Epithelial cell of proximal tubule (primary cell): ENCODE data around the gene DSG2. TPM values are rescaled to one million over a fixed set of nuclear protein-coding genes. Genes with fewer than 3 reads are reported as not detected.

ENCODE experiments used
- DNase-seq: peaks from one replicate; pipeline ENCODE4 v3.0.0-alpha.2; 2011; ENCODE audit warnings: low read depth
- H3K4me3 ChIP-seq: 2 replicates; pipeline ENCODE4 v1.5.1; 2011; ENCODE audit warnings: low read depth, mild to moderate bottlenecking, low read length
- total RNA-seq: library from RNA; depleted of rRNA; stranded (reverse); fragments of >200 nt; gene quantifications from 2 replicates; pipeline ENCODE4 v1.2.3, GENCODE V29; 2015
- TF ChIP-seq, protein P1 (sequence below): conservative IDR thresholded peaks from 2 replicates; pipeline ENCODE4 v1.5.1; 2012; ENCODE audit warnings: low read depth, mild to moderate bottlenecking, low read length

Gene DSG2
- total RNA-seq, 1 donor from 2014 or later, result 58.8 TPM

DNA sequence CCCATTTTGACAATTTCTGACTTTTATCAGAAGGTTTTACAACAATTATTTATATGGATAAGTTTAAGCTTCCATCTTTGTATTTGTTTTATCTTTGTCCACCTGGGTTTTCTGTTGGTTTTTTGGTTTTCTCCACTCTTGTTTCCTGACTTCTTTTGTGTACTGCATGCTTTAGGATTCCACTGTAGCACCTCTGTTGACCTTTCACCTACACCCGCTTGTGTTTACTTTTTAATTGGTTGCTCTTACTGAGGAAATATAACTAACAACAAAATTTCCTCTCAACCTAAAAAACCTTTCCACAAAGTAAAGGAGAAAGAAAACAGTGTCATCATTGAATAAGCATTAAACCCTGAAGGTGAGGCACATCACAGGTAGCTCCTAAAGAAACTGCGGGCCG, 53.9 kb downstream of the DSG2 start:
- TF ChIP-seq, protein P1, sequence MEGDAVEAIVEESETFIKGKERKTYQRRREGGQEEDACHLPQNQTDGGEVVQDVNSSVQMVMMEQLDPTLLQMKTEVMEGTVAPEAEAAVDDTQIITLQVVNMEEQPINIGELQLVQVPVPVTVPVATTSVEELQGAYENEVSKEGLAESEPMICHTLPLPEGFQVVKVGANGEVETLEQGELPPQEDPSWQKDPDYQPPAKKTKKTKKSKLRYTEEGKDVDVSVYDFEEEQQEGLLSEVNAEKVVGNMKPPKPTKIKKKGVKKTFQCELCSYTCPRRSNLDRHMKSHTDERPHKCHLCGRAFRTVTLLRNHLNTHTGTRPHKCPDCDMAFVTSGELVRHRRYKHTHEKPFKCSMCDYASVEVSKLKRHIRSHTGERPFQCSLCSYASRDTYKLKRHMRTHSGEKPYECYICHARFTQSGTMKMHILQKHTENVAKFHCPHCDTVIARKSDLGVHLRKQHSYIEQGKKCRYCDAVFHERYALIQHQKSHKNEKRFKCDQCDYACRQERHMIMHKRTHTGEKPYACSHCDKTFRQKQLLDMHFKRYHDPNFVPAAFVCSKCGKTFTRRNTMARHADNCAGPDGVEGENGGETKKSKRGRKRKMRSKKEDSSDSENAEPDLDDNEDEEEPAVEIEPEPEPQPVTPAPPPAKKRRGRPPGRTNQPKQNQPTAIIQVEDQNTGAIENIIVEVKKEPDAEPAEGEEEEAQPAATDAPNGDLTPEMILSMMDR, result no peak
- H3K4me3 ChIP-seq, result no peak overlapping the region
- no peak for DNase-seq

DNA sequence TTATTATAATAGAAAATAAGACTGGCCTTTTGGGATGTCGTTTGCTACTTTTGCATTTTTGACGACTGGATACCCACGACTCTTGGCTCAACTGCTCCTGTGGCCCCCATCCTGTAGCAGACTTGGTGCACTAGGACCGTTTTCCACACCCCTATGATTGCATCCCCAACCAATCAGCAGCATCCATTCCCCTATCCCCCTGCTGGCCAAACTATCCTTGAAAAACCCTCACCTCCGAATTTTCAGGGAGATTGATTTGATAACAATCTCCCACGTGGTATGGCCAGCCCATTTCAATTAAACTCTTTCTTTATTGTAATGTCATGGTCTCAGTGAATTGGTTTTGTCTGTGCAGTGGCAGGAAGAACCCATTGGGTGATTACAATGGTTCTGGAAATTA, 55.8 kb downstream of the DSG2 start:
- TF ChIP-seq, protein P1, result peak; percentile 42
- no peak overlapping the region for H3K4me3 ChIP-seq
- no peak for DNase-seq

DNA sequence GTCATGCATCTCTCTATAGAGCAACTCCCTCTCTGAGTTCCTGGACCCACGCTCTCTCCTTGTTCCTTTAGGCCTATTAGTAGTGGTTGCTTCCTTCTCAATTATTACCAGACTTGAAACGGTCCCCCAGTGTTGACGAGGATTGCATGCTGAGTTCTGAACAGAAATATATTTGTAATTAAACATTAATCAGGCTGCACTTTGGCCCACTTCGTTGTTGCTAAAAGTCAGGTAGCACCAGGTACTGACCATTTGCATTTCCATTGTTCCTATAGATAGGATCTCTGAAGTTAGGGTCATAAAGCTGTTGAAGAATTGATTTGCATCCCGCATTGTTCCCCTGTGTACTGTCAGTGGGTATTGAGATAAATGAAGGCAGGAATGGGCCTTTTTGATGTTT, 56.8 kb downstream of the DSG2 start:
- TF ChIP-seq, protein P1, result no peak
- DNase-seq, result no peak
- H3K4me3 ChIP-seq, result no peak overlapping the region

DNA sequence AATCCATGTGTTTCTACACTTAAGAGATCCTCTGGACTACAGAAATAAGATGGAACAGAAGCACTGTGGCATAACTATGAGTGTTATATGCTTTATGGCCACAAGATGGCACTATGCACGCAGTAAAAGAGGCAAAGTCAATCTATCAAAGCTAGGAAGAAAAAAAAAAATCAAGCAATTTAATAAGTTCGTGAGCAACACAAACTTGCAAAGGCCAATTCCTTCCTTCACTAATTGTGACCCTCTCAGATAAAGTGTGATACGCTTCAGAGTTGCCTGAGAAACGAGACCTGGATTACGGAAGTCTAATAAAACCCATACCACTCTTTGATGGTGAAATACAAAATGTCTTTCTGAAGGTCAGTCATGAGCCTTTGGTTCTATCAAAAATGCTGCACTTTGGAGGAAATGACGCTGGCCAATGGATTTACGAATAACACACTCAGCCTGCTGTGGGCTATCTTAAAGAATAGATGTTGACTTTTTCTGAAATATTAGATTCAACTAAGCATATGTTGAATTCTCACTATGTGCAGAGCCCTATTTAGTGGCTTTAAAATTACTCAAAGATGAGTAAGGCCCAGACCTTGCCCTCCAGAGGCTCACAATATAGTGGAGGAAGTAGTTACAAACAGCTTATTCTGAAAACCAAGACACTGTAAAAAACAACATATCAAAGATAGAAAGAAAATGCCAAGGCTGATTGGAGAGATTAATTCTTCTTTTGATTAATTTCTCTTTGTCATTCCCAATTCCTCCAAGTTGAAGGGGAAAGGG, 58.2 kb downstream of the DSG2 start:
- no peak overlapping the region for H3K4me3 ChIP-seq
- TF ChIP-seq, protein P1, result peak; percentile 80
- DNase-seq, result peak; percentile 41

DNA sequence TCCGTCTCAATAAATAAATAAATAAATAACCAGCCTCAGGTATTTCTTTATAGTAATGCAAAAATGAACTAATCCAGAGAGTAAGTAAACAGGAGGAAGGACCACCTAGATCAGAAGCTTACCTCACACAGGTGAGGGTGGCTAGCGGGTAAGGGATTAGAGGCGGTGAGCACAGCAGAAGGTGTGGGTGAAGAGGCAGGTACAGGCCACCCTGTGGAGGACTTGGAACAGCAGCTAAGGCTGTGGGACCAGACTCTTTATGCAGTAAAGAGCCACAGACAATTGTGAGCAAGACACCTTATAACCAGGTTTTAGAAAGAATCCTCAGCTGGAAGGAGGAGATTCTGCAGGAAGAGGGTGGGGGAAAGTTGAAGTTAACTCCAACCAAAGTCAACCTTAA, 59.5 kb downstream of the DSG2 start:
- DNase-seq, result no peak
- TF ChIP-seq, protein P1, result peak; percentile 14
- no peak overlapping the region for H3K4me3 ChIP-seq

DNA sequence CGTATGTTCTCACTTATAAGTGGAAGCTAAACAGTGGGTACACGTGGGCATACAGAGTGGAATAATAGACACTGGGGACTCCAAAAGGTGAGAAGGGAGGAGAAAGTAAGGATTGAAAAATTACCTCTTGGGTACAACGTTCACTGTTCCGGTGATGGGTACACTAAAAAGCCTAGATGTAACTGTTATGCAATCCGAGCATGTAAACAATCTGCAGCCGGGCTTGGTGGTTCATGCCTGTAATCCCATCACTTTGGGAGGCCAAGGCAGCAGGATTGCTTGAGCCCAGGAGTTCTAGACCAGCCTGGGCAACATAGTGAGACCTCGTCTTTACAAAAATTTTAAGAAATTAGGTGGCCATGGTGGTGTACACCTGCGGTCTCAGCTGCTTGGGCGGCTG, 60.6 kb downstream of the DSG2 start:
- no peak for DNase-seq
- no peak overlapping the region for H3K4me3 ChIP-seq
- TF ChIP-seq, protein P1, result no peak

DNA sequence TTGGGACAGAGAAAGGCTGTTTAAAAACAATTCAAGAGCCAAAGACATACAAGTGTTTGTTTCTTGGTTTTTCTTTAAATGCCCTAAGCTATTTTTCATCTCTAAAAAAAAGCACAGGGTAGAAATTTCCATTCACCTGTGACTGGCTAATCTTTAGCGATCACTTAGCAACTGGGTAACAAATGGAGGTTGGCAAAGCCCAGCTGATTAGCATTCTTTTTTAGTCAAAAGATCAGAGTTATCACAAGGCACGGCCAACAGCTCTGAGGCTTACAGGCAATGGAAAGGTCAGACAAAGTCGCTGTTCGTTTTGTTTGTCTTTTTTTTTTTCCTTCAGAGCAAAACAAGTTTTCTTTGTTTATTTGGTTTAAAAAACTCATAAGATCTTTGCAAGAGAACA, 64.7 kb downstream of the DSG2 start:
- no peak overlapping the region for H3K4me3 ChIP-seq
- DNase-seq, result no peak
- TF ChIP-seq, protein P1, result no peak
